A673 (cell line): Measurements from ENCODE around the gene BTN3A1.

Source experiments
- EZH2 ChIP-seq: fragments of 200-600 bp; sonication (generic); IDR thresholded peaks from 2 replicates; pipeline ENCODE4 v1.6.1; 2017; ENCODE audit warnings: borderline replicate concordance, low read depth, mild to moderate bottlenecking, mixed read lengths, antibody characterized with exemption, low read length; ENCODE audit not compliant: poor library complexity, severe bottlenecking
- TF ChIP-seq, protein P1 (sequence below): fragments of 300-800, 200-600 bp; sonication (generic); conservative IDR thresholded peaks from 2 replicates; pipeline ENCODE4 v1.5.1; 2017; ENCODE audit warnings: low read depth, mild to moderate bottlenecking, antibody characterized with exemption, low read length, moderate library complexity, mixed read lengths

DNA sequence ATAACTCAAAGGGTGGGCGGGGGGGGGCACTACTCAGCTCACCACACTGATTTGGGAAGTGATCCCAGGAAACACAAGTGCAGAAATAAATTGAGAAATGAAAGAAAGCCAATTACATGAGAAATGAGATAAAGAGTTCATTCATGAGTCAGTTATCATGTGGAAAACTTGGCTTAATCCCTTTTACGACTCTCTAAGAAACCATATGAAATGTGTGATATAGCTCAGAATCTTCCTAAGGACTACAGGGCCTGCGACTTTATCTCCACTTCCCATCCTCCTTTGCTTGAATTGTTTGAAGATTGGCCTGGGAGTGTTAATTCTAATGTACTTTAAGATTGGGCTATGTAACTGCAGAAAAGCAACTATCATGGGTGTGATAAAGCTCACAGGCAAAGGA is 22.8 kb upstream of the BTN3A1 start:
- TF ChIP-seq, protein P1, sequence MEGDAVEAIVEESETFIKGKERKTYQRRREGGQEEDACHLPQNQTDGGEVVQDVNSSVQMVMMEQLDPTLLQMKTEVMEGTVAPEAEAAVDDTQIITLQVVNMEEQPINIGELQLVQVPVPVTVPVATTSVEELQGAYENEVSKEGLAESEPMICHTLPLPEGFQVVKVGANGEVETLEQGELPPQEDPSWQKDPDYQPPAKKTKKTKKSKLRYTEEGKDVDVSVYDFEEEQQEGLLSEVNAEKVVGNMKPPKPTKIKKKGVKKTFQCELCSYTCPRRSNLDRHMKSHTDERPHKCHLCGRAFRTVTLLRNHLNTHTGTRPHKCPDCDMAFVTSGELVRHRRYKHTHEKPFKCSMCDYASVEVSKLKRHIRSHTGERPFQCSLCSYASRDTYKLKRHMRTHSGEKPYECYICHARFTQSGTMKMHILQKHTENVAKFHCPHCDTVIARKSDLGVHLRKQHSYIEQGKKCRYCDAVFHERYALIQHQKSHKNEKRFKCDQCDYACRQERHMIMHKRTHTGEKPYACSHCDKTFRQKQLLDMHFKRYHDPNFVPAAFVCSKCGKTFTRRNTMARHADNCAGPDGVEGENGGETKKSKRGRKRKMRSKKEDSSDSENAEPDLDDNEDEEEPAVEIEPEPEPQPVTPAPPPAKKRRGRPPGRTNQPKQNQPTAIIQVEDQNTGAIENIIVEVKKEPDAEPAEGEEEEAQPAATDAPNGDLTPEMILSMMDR, result no peak
- no peak for TF ChIP-seq EZH2
